ENCODE measurements around the gene ABI3.
"Not testable (repeated sequence)": the region's sequence is repeated elsewhere in the genome, so short reads cannot be mapped to it uniquely, and the experiment has no call there.

The ABI3 gene

GRCh38 chr17:49210158-49211029 lies at the start of gene ABI3, which contains the start of gene GNGT2:
Gene ABI3, plus strand, starts transcription at chr17:49210707. Its CDS starts 18 bp downstream, at chr17:49210725.
Gene GNGT2, minus strand, starts transcription at chr17:49210574. Its CDS starts 3,152 bp downstream, at chr17:49207422.
- DNase-seq (ENCODE audit: low read depth in 2 of 3, low spot score in 2 of 3): no peak

GRCh38 chr17:49162866-49163265 lies 47.6 kb upstream of the ABI3 start:
- no peak for DNase-seq (ENCODE audit: low read depth in 2 of 3, low spot score in 2 of 3)

- DNase-seq (ENCODE audit: low read depth in 2 of 3, low spot score in 2 of 3): no peak
These were observed 45.4 kb upstream of the ABI3 start for GRCh38 chr17:49165143-49165542.

GRCh38 chr17:49168706-49169105 lies 41.8 kb upstream of the ABI3 start:
- no peak for DNase-seq (ENCODE audit: low read depth in 2 of 3, low spot score in 2 of 3)

GRCh38 chr17:49170216-49170615 lies 40.3 kb upstream of the ABI3 start:
- DNase-seq (ENCODE audit: low read depth in 2 of 3, low spot score in 2 of 3): no peak

- not testable (repeated sequence) for DNase-seq (ENCODE audit: low read depth in 2 of 3, low spot score in 2 of 3)
These were observed 39.8 kb upstream of the ABI3 start for GRCh38 chr17:49170711-49171110.

GRCh38 chr17:49175978-49176377 lies 34.5 kb upstream of the ABI3 start:
- DNase-seq (ENCODE audit: low read depth in 2 of 3, low spot score in 2 of 3): not testable (repeated sequence)

- peak in 2 of 3 experiments; percentile 32 to 60 for DNase-seq (ENCODE audit: low read depth in 2 of 3, low spot score in 2 of 3)
These were observed 30.2 kb upstream of the ABI3 start for GRCh38 chr17:49180303-49180702.

GRCh38 chr17:49180998-49181635 lies 29.4 kb upstream of the ABI3 start:
- no peak for DNase-seq (ENCODE audit: low read depth in 2 of 3, low spot score in 2 of 3)

- no peak for DNase-seq (ENCODE audit: low read depth in 2 of 3, low spot score in 2 of 3)
These were observed 27.2 kb upstream of the ABI3 start for GRCh38 chr17:49183341-49183740.

- DNase-seq (ENCODE audit: low read depth in 2 of 3, low spot score in 2 of 3): no peak
These were observed 26.7 kb upstream of the ABI3 start for GRCh38 chr17:49183801-49184200.

GRCh38 chr17:49184522-49184921 lies 26.0 kb upstream of the ABI3 start:
- DNase-seq (ENCODE audit: low read depth in 2 of 3, low spot score in 2 of 3): not testable (repeated sequence)

GRCh38 chr17:49185381-49185780 lies 25.1 kb upstream of the ABI3 start:
- not testable (repeated sequence) for DNase-seq (ENCODE audit: low read depth in 2 of 3, low spot score in 2 of 3)

GRCh38 chr17:49187301-49187700 lies 23.2 kb upstream of the ABI3 start:
- DNase-seq (ENCODE audit: low read depth in 2 of 3, low spot score in 2 of 3): no peak

- no peak for DNase-seq (ENCODE audit: low read depth in 2 of 3, low spot score in 2 of 3)
These were observed 19.6 kb upstream of the ABI3 start for GRCh38 chr17:49190932-49191331.

GRCh38 chr17:49191409-49191916 lies 19.0 kb upstream of the ABI3 start:
- DNase-seq (ENCODE audit: low read depth in 2 of 3, low spot score in 2 of 3): no peak

GRCh38 chr17:49191917-49192741 lies 18.4 kb upstream of the ABI3 start:
- peak in 2 of 3 experiments; percentile 100 for DNase-seq (ENCODE audit: low read depth in 2 of 3, low spot score in 2 of 3)

GRCh38 chr17:49193513-49194296 lies 16.8 kb upstream of the ABI3 start:
- DNase-seq (ENCODE audit: low read depth in 2 of 3, low spot score in 2 of 3): no peak

- no peak for DNase-seq (ENCODE audit: low read depth in 2 of 3, low spot score in 2 of 3)
These were observed 16.3 kb upstream of the ABI3 start for GRCh38 chr17:49194297-49194607.

- DNase-seq (ENCODE audit: low read depth in 2 of 3, low spot score in 2 of 3): no peak
These were observed 14.8 kb upstream of the ABI3 start for GRCh38 chr17:49195751-49196150.

- DNase-seq (ENCODE audit: low read depth in 2 of 3, low spot score in 2 of 3): no peak
These were observed 14.0 kb upstream of the ABI3 start for GRCh38 chr17:49196520-49196919.
